ENCODE measurements around the gene MMP25.

The MMP25 gene

GRCh38 chr16:3027489-3027795 lies 18.9 kb upstream of the MMP25 start:
- no peak for DNase-seq (ENCODE audit: low read depth, low spot score)
- no peak overlapping the region for H3K4me3 ChIP-seq (ENCODE audit: low read length)

GRCh38 chr16:3027983-3028715 lies 18.2 kb upstream of the MMP25 start:
- no peak overlapping the region for H3K4me3 ChIP-seq (ENCODE audit: low read length)
- peak; percentile 77 for DNase-seq (ENCODE audit: low read depth, low spot score)

GRCh38 chr16:3028716-3029319 lies 17.5 kb upstream of the MMP25 start:
- DNase-seq (ENCODE audit: low read depth, low spot score), result no peak
- no peak overlapping the region for H3K4me3 ChIP-seq (ENCODE audit: low read length)

GRCh38 chr16:3029491-3030221 lies 16.7 kb upstream of the MMP25 start:
- no peak for DNase-seq (ENCODE audit: low read depth, low spot score)
- H3K4me3 ChIP-seq (ENCODE audit: low read length), result no peak overlapping the region

- H3K4me3 ChIP-seq (ENCODE audit: low read length), result no peak overlapping the region
- DNase-seq (ENCODE audit: low read depth, low spot score), result no peak
Observed at GRCh38 chr16:3030222-3031212, 15.8 kb upstream of the MMP25 start.

DNA sequence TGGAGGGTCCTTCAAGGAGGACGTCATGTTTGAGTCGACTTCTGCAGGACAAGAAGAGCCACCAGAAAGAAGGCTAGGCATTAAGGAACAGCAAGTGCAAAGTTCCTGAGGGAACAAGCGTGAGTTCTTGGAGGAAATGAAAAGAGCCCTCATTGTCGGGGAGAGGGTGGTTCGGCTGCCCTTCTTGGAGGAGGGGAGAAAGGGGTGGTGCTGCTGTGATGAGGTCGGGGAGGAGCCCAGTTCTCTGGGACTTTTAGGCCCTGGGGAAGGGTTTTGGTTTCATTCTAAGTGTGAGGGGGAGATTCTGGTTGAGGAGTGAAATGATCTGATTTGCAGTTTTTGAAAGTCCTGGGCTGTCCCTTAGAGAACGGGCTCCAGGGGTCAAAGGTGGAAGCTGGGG lies 13.7 kb upstream of the MMP25 start:
- no peak overlapping the region for H3K4me3 ChIP-seq (ENCODE audit: low read length)
- DNase-seq (ENCODE audit: low read depth, low spot score), result no peak

- no peak overlapping the region for H3K4me3 ChIP-seq (ENCODE audit: low read length)
- no peak for DNase-seq (ENCODE audit: low read depth, low spot score)
Observed at GRCh38 chr16:3035289-3035971, 10.9 kb upstream of the MMP25 start.

GRCh38 chr16:3035972-3036725 lies 10.2 kb upstream of the MMP25 start:
- DNase-seq (ENCODE audit: low read depth, low spot score), result no peak
- no peak overlapping the region for H3K4me3 ChIP-seq (ENCODE audit: low read length)

- no peak for DNase-seq (ENCODE audit: low read depth, low spot score)
- H3K4me3 ChIP-seq (ENCODE audit: low read length), result no peak within 1 kb of the TSS
Observed at GRCh38 chr16:3036726-3037315, 9.5 kb upstream of the MMP25 start, which contains the start of gene BICDL2. BICDL2 (minus strand) TSS chr16:3036944; CDS start chr16:3035496, 1,448 bp downstream.

DNA sequence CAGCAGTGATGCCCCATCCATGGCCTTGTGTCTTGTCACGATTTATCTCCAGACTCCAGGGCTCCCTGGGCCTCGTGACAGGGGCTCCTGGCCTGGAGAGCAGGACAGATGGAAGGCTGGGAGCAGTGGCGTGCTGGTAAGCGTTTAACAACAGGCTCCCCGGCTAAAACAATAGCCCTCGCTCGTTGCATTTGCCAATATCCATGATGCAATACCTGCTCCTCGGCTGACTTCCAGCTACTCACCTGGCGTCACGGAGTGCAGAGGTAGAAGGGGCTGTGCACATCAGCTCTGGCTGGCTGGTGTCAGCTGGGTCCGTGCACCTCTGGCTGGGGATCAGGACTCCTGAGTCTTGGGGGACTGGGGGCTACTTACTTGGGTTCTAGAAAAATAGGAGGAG lies 8.1 kb upstream of the MMP25 start:
- DNase-seq (ENCODE audit: low read depth, low spot score), result no peak
- H3K4me3 ChIP-seq (ENCODE audit: low read length), result no peak overlapping the region

GRCh38 chr16:3038896-3039295 lies 7.5 kb upstream of the MMP25 start:
- no peak overlapping the region for H3K4me3 ChIP-seq (ENCODE audit: low read length)
- DNase-seq (ENCODE audit: low read depth, low spot score), result no peak

GRCh38 chr16:3042376-3042775 lies 4.0 kb upstream of the MMP25 start:
- no peak overlapping the region for H3K4me3 ChIP-seq (ENCODE audit: low read length)
- no peak for DNase-seq (ENCODE audit: low read depth, low spot score)

DNA sequence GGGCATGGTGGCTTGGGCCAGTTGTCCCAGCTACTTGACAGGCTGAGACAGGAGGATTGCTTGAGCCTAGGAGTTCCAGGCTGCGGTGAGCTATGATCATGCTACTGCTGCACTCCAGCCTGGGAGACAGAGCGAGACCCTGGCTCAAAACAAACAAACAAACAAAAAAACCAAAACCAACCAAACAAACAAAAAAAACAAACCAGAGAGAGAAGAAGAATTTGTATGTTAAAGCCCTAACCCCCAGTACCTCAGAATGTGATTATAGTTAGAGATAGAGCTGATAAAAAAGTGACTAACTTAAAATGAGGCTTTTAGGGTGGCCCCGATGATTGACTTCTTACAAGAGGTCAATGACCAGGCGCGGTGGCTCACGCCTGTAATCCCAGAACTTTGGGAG lies 1.7 kb upstream of the MMP25 start:
- H3K4me3 ChIP-seq (ENCODE audit: low read length), result no peak overlapping the region
- DNase-seq (ENCODE audit: low read depth, low spot score), result no peak

DNA sequence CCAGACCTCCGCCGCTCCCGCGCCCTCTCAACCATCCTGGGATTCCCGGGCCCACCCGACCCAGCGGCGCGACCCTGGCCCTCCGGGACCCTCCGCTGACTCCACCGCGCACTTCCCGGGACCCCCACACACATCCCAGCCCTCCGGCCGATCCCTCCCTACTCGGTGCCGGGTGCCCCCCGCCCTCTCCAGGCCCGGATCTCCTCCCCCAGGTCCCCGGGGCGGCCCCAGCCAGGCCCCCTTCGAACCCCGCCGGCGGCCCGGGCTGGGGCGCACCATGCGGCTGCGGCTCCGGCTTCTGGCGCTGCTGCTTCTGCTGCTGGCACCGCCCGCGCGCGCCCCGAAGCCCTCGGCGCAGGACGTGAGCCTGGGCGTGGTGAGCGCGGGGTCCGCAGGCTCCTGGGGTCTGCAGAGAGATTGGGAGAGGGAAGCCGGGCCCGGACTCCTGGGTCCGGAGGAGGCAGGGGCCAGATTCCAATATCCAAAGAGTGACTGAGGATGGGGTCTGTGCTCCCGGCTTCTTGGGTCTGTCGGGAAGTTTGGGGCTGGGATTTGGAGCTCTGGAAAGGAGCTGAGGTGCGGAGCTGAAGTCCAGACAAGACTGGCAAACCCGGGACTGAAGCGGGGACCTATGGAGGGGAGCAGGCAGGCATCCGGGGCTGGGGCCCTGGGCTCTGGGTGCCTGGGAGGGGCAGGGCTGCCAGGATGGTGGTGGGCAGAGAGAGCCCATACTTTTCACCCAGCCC lies 453 bp downstream of the MMP25 start:
- H3K4me3 ChIP-seq (ENCODE audit: low read length), result no peak overlapping the region
- no peak for DNase-seq (ENCODE audit: low read depth, low spot score)

GRCh38 chr16:3047387-3047720 lies 993 bp downstream of the MMP25 start:
- DNase-seq (ENCODE audit: low read depth, low spot score), result no peak
- H3K4me3 ChIP-seq (ENCODE audit: low read length), result no peak overlapping the region

DNA sequence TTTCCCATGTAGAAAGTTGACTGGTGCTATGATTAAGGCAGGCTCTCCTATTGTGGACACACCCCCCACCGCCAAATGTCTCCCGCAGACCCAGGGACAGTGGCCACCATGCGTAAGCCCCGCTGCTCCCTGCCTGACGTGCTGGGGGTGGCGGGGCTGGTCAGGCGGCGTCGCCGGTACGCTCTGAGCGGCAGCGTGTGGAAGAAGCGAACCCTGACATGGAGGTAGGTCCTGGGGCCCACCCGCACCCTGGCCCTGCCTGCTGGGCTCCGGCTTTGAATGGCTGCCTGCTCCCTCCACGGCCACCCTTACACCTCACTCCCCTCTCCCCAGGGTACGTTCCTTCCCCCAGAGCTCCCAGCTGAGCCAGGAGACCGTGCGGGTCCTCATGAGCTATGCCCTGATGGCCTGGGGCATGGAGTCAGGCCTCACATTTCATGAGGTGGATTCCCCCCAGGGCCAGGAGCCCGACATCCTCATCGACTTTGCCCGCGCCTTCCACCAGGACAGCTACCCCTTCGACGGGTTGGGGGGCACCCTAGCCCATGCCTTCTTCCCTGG lies 3.6 kb downstream of the MMP25 start:
- no peak overlapping the region for H3K4me3 ChIP-seq (ENCODE audit: low read length)
- no peak for DNase-seq (ENCODE audit: low read depth, low spot score)

DNA sequence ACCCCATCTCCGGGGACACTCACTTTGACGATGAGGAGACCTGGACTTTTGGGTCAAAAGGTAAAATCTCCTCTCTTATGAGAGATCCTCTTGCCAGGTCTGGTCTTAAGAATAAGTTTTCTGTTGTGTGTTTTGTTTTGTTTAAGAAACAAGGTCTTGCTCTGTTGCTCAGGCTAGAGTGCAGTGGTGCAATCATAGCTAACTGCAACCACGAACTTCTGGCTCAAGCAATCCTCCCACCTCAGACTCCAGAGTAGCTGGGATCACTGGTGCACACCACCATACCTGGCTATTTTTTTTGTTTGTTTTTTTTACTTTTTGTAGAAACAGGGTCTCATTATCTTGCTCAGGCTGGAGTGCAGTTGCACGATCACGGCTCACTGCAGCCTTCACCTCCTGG lies 4.1 kb downstream of the MMP25 start:
- no peak overlapping the region for H3K4me3 ChIP-seq (ENCODE audit: low read length)
- no peak for DNase-seq (ENCODE audit: low read depth, low spot score)
